H1 (cell line): Measurements from ENCODE around the gene CGB3. TPM values are rescaled to one million over a fixed set of nuclear protein-coding genes. Genes with fewer than 3 reads are reported as not detected.

Experiments used
- CTCF ChIA-PET: fragments of 300-600 bp; sonication (Branson Sonifier 250); formaldehyde crosslinking; loops from one replicate; lab custom pipeline; 2021; ENCODE audit not compliant: partially characterized antibody; lab: Charles Lee
- POLR2A ChIA-PET: fragments of 300-600 bp; sonication (Branson Sonifier 250); formaldehyde crosslinking; loops from one replicate; lab custom pipeline; 2021; ENCODE audit warnings: inconsistent platforms; ENCODE audit not compliant: partially characterized antibody; lab: Charles Lee
- DNase-seq, 2 experiments: peaks; one replicate each; pipeline versions ENCODE4 v3.0.0 to v3.0.0-alpha.2; 2010 to 2022; ENCODE audit warnings: low spot score in 2 of 2, low read depth in 1 of 2, mixed read lengths in 1 of 2
- FAIRE-seq: peaks from 2 replicates; lab custom pipeline; 2011; peaks lifted over from hg19 to GRCh38; lab: Jason Lieb, UNC
- H2AFZ ChIP-seq: 2 replicates; pipeline ENCODE4 v1.8.1; 2012; ENCODE audit warnings: low read length, inconsistent platforms
- H2AK5ac ChIP-seq: 2 replicates; pipeline ENCODE4 v1.6.1; 2013; ENCODE audit warnings: low read depth, low read length
- H2BK120ac ChIP-seq: replicated peaks from 2 replicates; pipeline ENCODE3; 2013; ENCODE audit warnings: low read depth, low read length, inconsistent platforms
- H2BK12ac ChIP-seq: 2 replicates; pipeline ENCODE4 v1.6.1; 2013; ENCODE audit warnings: low read depth, low read length
- H2BK15ac ChIP-seq: 2 replicates; pipeline ENCODE4 v1.6.1; 2013; ENCODE audit warnings: low read length
- H2BK20ac ChIP-seq: 2 replicates; pipeline ENCODE4 v1.6.1; 2013; ENCODE audit warnings: low read length
- H2BK5ac ChIP-seq: 2 replicates; pipeline ENCODE4 v1.6.1; 2013; ENCODE audit warnings: low read depth, low read length
- H3K14ac ChIP-seq: 2 replicates; pipeline ENCODE4 v1.6.1; 2013; ENCODE audit warnings: inconsistent platforms; ENCODE audit not compliant: insufficient read length
- H3K18ac ChIP-seq: 2 replicates; pipeline ENCODE4 v1.6.1; 2013; ENCODE audit warnings: low read length; ENCODE audit errors: extremely low read depth
- H3K23ac ChIP-seq: 2 replicates; pipeline ENCODE4 v1.6.1; 2013; ENCODE audit warnings: inconsistent platforms; ENCODE audit not compliant: insufficient read length
- H3K23me2 ChIP-seq: 2 replicates; pipeline ENCODE4 v1.6.1; 2013; ENCODE audit warnings: low read depth, low read length
- H3K27ac ChIP-seq: 2 replicates; pipeline ENCODE4 v1.6.1; 2011; ENCODE audit warnings: low read depth, low read length, inconsistent platforms
- H3K27me3 ChIP-seq, 4 experiments: replicated peaks in 1 of 4; 1 replicate in 1 of 4; 2 replicates in 3 of 4; pipeline versions ENCODE4 v1.6.1 to v1.8.1; 2011 to 2013; ENCODE audit warnings: low read length in 3 of 4, mild to moderate bottlenecking in 3 of 4, inconsistent platforms in 2 of 4, mixed read lengths in 2 of 4, moderate library complexity in 1 of 4; ENCODE audit not compliant: control insufficient read depth in 3 of 4, insufficient read depth in 3 of 4; ENCODE audit errors: extremely low read depth in 1 of 4
- H3K36me3 ChIP-seq, 4 experiments: 2 replicates each; pipeline versions ENCODE4 v1.6.1 to v1.8.1; 2011 to 2013; ENCODE audit warnings: mild to moderate bottlenecking in 4 of 4, low read length in 3 of 4, moderate library complexity in 2 of 4, control low read depth in 1 of 4, inconsistent platforms in 1 of 4; ENCODE audit not compliant: insufficient read depth in 4 of 4, control insufficient read depth in 2 of 4
- H3K4ac ChIP-seq: replicated peaks from 2 replicates; pipeline ENCODE3; 2013; ENCODE audit warnings: low read length, low read depth, mixed read lengths, inconsistent platforms; ENCODE audit not compliant: insufficient read length
- H3K4me1 ChIP-seq, 4 experiments: replicated peaks in 1 of 4; 1 replicate in 1 of 4; 2 replicates in 3 of 4; pipeline versions ENCODE4 v1.6.1 to v1.8.1; 2011 to 2013; ENCODE audit warnings: low read length in 3 of 4, inconsistent platforms in 2 of 4, mixed read lengths in 1 of 4; ENCODE audit not compliant: insufficient read depth in 4 of 4, control insufficient read depth in 3 of 4
- H3K4me2 ChIP-seq, 2 experiments: 2 replicates each; pipeline versions ENCODE4 v1.6.1 to v1.8.1; 2011 to 2013; ENCODE audit warnings: low read depth in 2 of 2, low read length in 2 of 2, control low read depth in 1 of 2, inconsistent platforms in 1 of 2, mild to moderate bottlenecking in 1 of 2; ENCODE audit not compliant: insufficient read depth in 1 of 2
- H3K4me3 ChIP-seq, 4 experiments: fragments of 200-600, 300-600 bp in 1 of 4; sonication (generic), shearing (Covaris generic), sonication (Bioruptor Twin) in 1 of 4; 2 replicates each; pipeline versions ENCODE4 v1.5.1 to v1.8.1; 2011 to 2016; ENCODE audit warnings: low read length in 4 of 4, low read depth in 3 of 4, control low read depth in 2 of 4, inconsistent platforms in 2 of 4, mild to moderate bottlenecking in 2 of 4, mixed read lengths in 1 of 4, moderate library complexity in 1 of 4; ENCODE audit not compliant: insufficient read depth in 2 of 4; ENCODE audit errors: extremely low read depth in 1 of 4
- H3K56ac ChIP-seq: replicated peaks from 2 replicates; pipeline ENCODE3; 2013; ENCODE audit warnings: low read depth, mild to moderate bottlenecking, mixed read lengths, low read length, inconsistent platforms; ENCODE audit not compliant: insufficient read length
- H3K79me1 ChIP-seq: 2 replicates; pipeline ENCODE4 v1.6.1; 2013; ENCODE audit warnings: low read depth, low read length, control low read depth
- H3K79me2 ChIP-seq, 2 experiments: 2 replicates each; pipeline versions ENCODE4 v1.6.1 to v1.8.1; 2012 to 2013; ENCODE audit warnings: low read length in 2 of 2, mild to moderate bottlenecking in 2 of 2, inconsistent platforms in 1 of 2; ENCODE audit not compliant: insufficient read depth in 2 of 2, control insufficient read depth in 1 of 2
- H3K9ac ChIP-seq, 4 experiments: replicated peaks in 1 of 4; 1 replicate in 1 of 4; 2 replicates in 3 of 4; pipeline versions ENCODE4 v1.6.1 to v1.8.1; 2011 to 2013; ENCODE audit warnings: low read depth in 3 of 4, low read length in 3 of 4, control low read depth in 2 of 4, mild to moderate bottlenecking in 2 of 4, moderate library complexity in 2 of 4, inconsistent platforms in 1 of 4; ENCODE audit errors: extremely low read depth in 1 of 4
- H3K9me3 ChIP-seq, 2 experiments: 2 replicates each; pipeline versions ENCODE4 v1.6.1 to v1.8.1; 2012 to 2013; ENCODE audit warnings: mild to moderate bottlenecking in 2 of 2, moderate library complexity in 2 of 2, control low read depth in 1 of 2, inconsistent platforms in 1 of 2, low read depth in 1 of 2, low read length in 1 of 2, mixed read lengths in 1 of 2; ENCODE audit not compliant: insufficient read depth in 2 of 2
- H4K20me1 ChIP-seq, 2 experiments: replicated peaks in 1 of 2; 2 replicates each; pipeline versions ENCODE3 to v1.8.1; 2011 to 2013; ENCODE audit warnings: inconsistent platforms in 2 of 2, low read length in 2 of 2, mild to moderate bottlenecking in 1 of 2; ENCODE audit not compliant: insufficient read depth in 2 of 2, control insufficient read depth in 1 of 2
- H4K5ac ChIP-seq: 2 replicates; pipeline ENCODE4 v1.6.1; 2013; ENCODE audit warnings: low read length, low read depth, mixed read lengths, inconsistent platforms; ENCODE audit not compliant: insufficient read length
- H4K8ac ChIP-seq: 2 replicates; pipeline ENCODE4 v1.8.0; 2013; ENCODE audit warnings: mild to moderate bottlenecking, moderate library complexity, low read length, inconsistent platforms; ENCODE audit not compliant: insufficient read depth; ENCODE audit errors: extremely low read depth
- H4K91ac ChIP-seq: replicated peaks from 2 replicates; pipeline ENCODE3; 2013; ENCODE audit warnings: low read length, mixed read lengths, inconsistent platforms; ENCODE audit not compliant: insufficient read length
- CTCF ChIP-seq, 3 experiments: IDR thresholded peaks; 1 replicate in 2 of 3; 2 replicates in 1 of 3; pipeline versions ENCODE4 v1.5.1 to v1.6.1; 2011; ENCODE audit warnings: low read length in 3 of 3, mild to moderate bottlenecking in 3 of 3, inconsistent platforms in 2 of 3, low read depth in 1 of 3, moderate library complexity in 1 of 3; ENCODE audit not compliant: insufficient read depth in 1 of 3; ENCODE audit errors: control extremely low read depth in 1 of 3
- EGR1 ChIP-seq: IDR thresholded peaks from 2 replicates; pipeline ENCODE4 v1.6.1; 2011; ENCODE audit warnings: low read depth, low read length, borderline replicate concordance
- MAX ChIP-seq: IDR thresholded peaks from 2 replicates; pipeline ENCODE4 v1.6.1; 2012; ENCODE audit warnings: inconsistent platforms
- POU5F1 ChIP-seq: IDR thresholded peaks from 2 replicates; pipeline ENCODE4 v1.6.1; 2011; ENCODE audit warnings: low read depth, mild to moderate bottlenecking, low read length, moderate library complexity
- RAD21 ChIP-seq, 2 experiments: IDR thresholded peaks in 1 of 2; conservative IDR thresholded peaks in 1 of 2; 2 replicates each; pipeline ENCODE4 v1.6.1; 2011; ENCODE audit warnings: low read depth in 2 of 2, low read length in 2 of 2, improper control_type of control experiment in 1 of 2, inconsistent platforms in 1 of 2, mild to moderate bottlenecking in 1 of 2, moderate library complexity in 1 of 2
- SP2 ChIP-seq: IDR thresholded peaks from 2 replicates; pipeline ENCODE4 v1.6.1; 2012; ENCODE audit warnings: mild to moderate bottlenecking, low read length, inconsistent platforms
- SP4 ChIP-seq: IDR thresholded peaks from 2 replicates; pipeline ENCODE4 v1.6.1; 2012; ENCODE audit warnings: low read length, inconsistent platforms
- ZNF274 ChIP-seq: IDR thresholded peaks from 2 replicates; pipeline ENCODE4 v1.7.0; 2012; ENCODE audit warnings: low read length, borderline replicate concordance; ENCODE audit errors: extremely low read depth
- WGBS, 2 experiments: shearing (Covaris generic) in 1 of 2; methylation state at CpG; one replicate each; pipeline versions ENCODE4 v1.1.6 to v1.1.7; 2013 to 2015; ENCODE audit warnings: low lambda C conversion rate in 2 of 2, mixed read lengths in 2 of 2, inconsistent platforms in 1 of 2, low coverage in 1 of 2, missing lambda C conversion rate in 1 of 2; ENCODE audit not compliant: insufficient replicate concordance in 2 of 2, insufficient coverage in 1 of 2, insufficient read length in 1 of 2; ENCODE audit errors: extremely low coverage in 1 of 2, missing lambda C conversion rate in 1 of 2; 5-methylcytosine and 5-hydroxymethylcytosine counted together
- polyA plus RNA-seq, 7 experiments: library from polyadenylated mRNA; depleted of rRNA in 3 of 7; stranded (reverse) in 5 of 7; unstranded in 2 of 7; fragments of >200 nt in 5 of 7; fragments of 200-250 nt in 2 of 7; gene quantifications; 1 replicate in 5 of 7; 2 replicates in 1 of 7; 4 replicates in 1 of 7; pipeline versions ENCODE4 v1.2.1 to v1.2.3, GENCODE V29; 2011 to 2013; ENCODE audit warnings: missing spikeins in 2 of 7, mixed read lengths in 2 of 7
- total RNA-seq: library from RNA; stranded (reverse); fragmentation: NEBNext Ultra II Directional; extraction: Animal tissue kit (Norgen Biotek cat#: 25700); gene quantifications from 2 replicates; pipeline ENCODE4 v1.2.1, GENCODE V29; 2021

The CGB3 gene
- total and polyA plus RNA-seq, 2 of the 8 experiments (the other 6 are each of a cell fraction or from before 2014, with no cell fraction given): not detected

- H3K79me2 ChIP-seq: peaks cover 11 to 26% of the 10 kb centered on the region in 2 experiments; a peak in 3 of 4 replicates
- CTCF ChIA-PET: interaction anchor here (0.9 to 6.2 kb wide), 27 partner anchors 9 to 330 kb away, joined by 3 to 66 read pairs (median 5); partner anchors contain the start of genes CGB2, KCNA7, LHB and NTF4
- H3K23ac ChIP-seq: no peak overlapping the region
- no peaks in the 10 kb centered on the region for H3K9me3 ChIP-seq
- no peak overlapping the region for H2AK5ac ChIP-seq
- no peak overlapping the region for H4K91ac ChIP-seq
- no peak overlapping the region for H3K9ac ChIP-seq
- H3K56ac ChIP-seq: no peak overlapping the region
- no peak overlapping the region for H3K14ac ChIP-seq
- no peak overlapping the region for H3K27ac ChIP-seq
- no peak overlapping the region for H2BK15ac ChIP-seq
- no peak overlapping the region for H3K4ac ChIP-seq
- no peak overlapping the region for H3K4me2 ChIP-seq
- H3K36me3 ChIP-seq: peaks cover 0 to 6% (median 2%) of the 10 kb centered on the region in 4 experiments; a peak in 5 of 8 replicates
- H2BK20ac ChIP-seq: no peak overlapping the region
- peak; percentile 36 to 53; a peak in 3 of 4 replicates for TF ChIP-seq RAD21 (IDR thresholded peaks at IDR 0.05 in 1 of 2, conservative IDR thresholded peaks at IDR 0.05 in 1 of 2; ENCODE audit: low read depth in 2 of 2, low read length in 2 of 2)
- no peak for TF ChIP-seq POU5F1
- TF ChIP-seq SP4: no peak
- TF ChIP-seq CTCF (IDR thresholded peaks at IDR 0.05; ENCODE audit: control extremely low read depth in 1 of 3, insufficient read depth in 1 of 3, low read depth in 1 of 3, low read length in 3 of 3): peak; percentile 69 to 83 (median 74)
- TF ChIP-seq SP2: no peak
- no peak for TF ChIP-seq ZNF274
- no peak for TF ChIP-seq EGR1
- peak; percentile 43; the same call in 1 of the 2 replicates for TF ChIP-seq MAX
- TF ChIP-seq, all 59 proteins: peak for 3
- H3K4me1 ChIP-seq: peaks cover 0 to 6% (median 3%) of the 10 kb centered on the region in 4 experiments; a peak in 2 of 7 replicates
- H3K79me1 ChIP-seq: peaks cover 10% of the 10 kb centered on the region
- FAIRE-seq: no peak
- POLR2A ChIA-PET: interaction anchor here (0.8 to 1.1 kb wide), 4 partner anchors 14 to 34 kb away, joined by 3 read pairs; a partner anchor contains a TSS
- H3K4me3 ChIP-seq: no peak overlapping the region
- no peak overlapping the region for H2BK120ac ChIP-seq
- H3K27me3 ChIP-seq: no peaks in the 10 kb centered on the region
- peaks cover 4% of the 10 kb centered on the region; the same call in 1 of the 2 replicates for H3K23me2 ChIP-seq
- H4K20me1 ChIP-seq: peaks cover 4 to 6% of the 10 kb centered on the region in 2 experiments
- no peak overlapping the region for H2AFZ ChIP-seq
- no peak overlapping the region for H3K18ac ChIP-seq
- H2BK12ac ChIP-seq: no peak overlapping the region
- DNase-seq: peak in 1 of 2 experiments; percentile 93
- 73% methylated on average over 5 of the region's 5 CpGs; no CpG with 5 or more reads in 1 of the 2 experiments for WGBS, 2 experiments
- H4K5ac ChIP-seq: no peak overlapping the region
- H4K8ac ChIP-seq: no peak overlapping the region
- no peak overlapping the region for H2BK5ac ChIP-seq
Observed at GRCh38 chr19:48997972-48998371, 26.2 kb downstream of the CGB3 start.
